Gastroesophageal sphincter (tissue), 3 donors: ENCODE results near the gene SCRT2.

ENCODE experiments used
- CTCF ChIP-seq, 4 experiments: fragments of 200-600 bp in 2 of 4; fragments of 450-650 bp in 2 of 4; sonication (generic) in 1 of 4; IDR thresholded peaks; one replicate each; pipeline ENCODE4 v1.5.1; 2017 to 2019; ENCODE audit warnings: antibody characterized with exemption in 4 of 4, mild to moderate bottlenecking in 2 of 4, moderate library complexity in 2 of 4
- POLR2A ChIP-seq, 2 donors: fragments of 450-650 bp; IDR thresholded peaks; one replicate each; pipeline ENCODE4 v1.6.1; 2017; ENCODE audit warnings: antibody characterized with exemption in 2 of 2, mild to moderate bottlenecking in 2 of 2, moderate library complexity in 1 of 2

DNA sequence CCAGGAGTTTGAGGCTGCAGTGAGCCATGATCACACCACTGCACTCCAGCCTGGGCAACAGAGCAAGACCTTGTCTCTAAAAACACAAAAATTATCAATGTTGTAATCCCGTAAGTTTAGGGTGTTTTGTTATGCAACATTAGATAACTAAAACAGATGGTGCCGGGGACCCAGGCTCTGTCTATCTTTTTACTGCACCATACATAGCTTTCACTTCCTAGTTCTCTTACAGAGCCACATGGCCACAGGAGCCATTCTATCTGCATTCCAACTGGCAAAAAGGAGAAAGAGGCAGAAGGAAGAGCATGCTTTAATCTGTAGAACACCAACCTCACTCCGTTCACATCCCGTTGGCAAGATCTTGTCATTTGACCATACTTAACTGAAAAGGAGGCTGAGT lies 60.1 kb downstream of the SCRT2 start:
- TF ChIP-seq CTCF (IDR thresholded peaks at IDR 0.05) (no peak), POLR2A (IDR thresholded peaks at IDR 0.05) (no peak)
